NB4 (cell line): ENCODE measurements around the gene ST8SIA5.

Experiments used
- CTCF ChIP-seq: IDR thresholded peaks from one replicate; pipeline ENCODE4 v1.5.1; 2012; ENCODE audit warnings: low read depth, low read length
- MAX ChIP-seq: IDR thresholded peaks from 2 replicates; pipeline ENCODE4 v1.6.1; 2011; ENCODE audit warnings: low read depth, low read length
- MYC ChIP-seq: IDR thresholded peaks from 2 replicates; pipeline ENCODE4 v1.6.1; 2011; ENCODE audit warnings: low read depth, low read length
- POLR2A ChIP-seq: IDR thresholded peaks from 2 replicates; pipeline ENCODE4 v1.6.1; 2011; ENCODE audit warnings: mild to moderate bottlenecking; ENCODE audit not compliant: insufficient read length; ENCODE audit errors: extremely low read depth

GRCh38 chr18:46767217-46767616 lies 10.4 kb upstream of the ST8SIA5 start:
- TF ChIP-seq CTCF (no peak), MAX (no peak), POLR2A (no peak), MYC (no peak)
